Liver (tissue), 9 donors: ENCODE results near the gene NUDT1. TPM values are rescaled to one million over a fixed set of nuclear protein-coding genes. Genes with fewer than 3 reads are reported as not detected.
A peak's percentile ranks its signal among the peaks of the same experiment; 100 is the strongest.

Source experiments
- DNase-seq: peaks from one replicate; pipeline ENCODE4 v3.0.0-alpha.2; 2017; ENCODE audit warnings: low spot score
- H3K27ac ChIP-seq, 2 donors: one replicate each; pipeline ENCODE4 v1.7.0; 2013; ENCODE audit warnings: inconsistent platforms in 2 of 2, low read length in 2 of 2, control low read depth in 1 of 2, low read depth in 1 of 2, mild to moderate bottlenecking in 1 of 2
- H3K27me3 ChIP-seq, 4 donors: one replicate each; pipeline versions ENCODE4 v1.6.1 to v1.7.0; 2013; ENCODE audit warnings: low read length in 3 of 4, inconsistent platforms in 1 of 4, mild to moderate bottlenecking in 1 of 4, moderate library complexity in 1 of 4; ENCODE audit not compliant: control insufficient read depth in 4 of 4, insufficient read depth in 4 of 4
- H3K36me3 ChIP-seq, 4 donors: one replicate each; pipeline versions ENCODE4 v1.6.1 to v1.7.0; 2013; ENCODE audit warnings: low read length in 3 of 4, mild to moderate bottlenecking in 3 of 4, low read depth in 1 of 4, moderate library complexity in 1 of 4; ENCODE audit not compliant: control insufficient read depth in 4 of 4, insufficient read depth in 3 of 4
- H3K4me1 ChIP-seq, 4 donors: one replicate each; pipeline versions ENCODE4 v1.6.1 to v1.7.0; 2013; ENCODE audit warnings: low read length in 3 of 4, mild to moderate bottlenecking in 3 of 4, moderate library complexity in 1 of 4; ENCODE audit not compliant: control insufficient read depth in 4 of 4, insufficient read depth in 4 of 4
- H3K4me3 ChIP-seq, 3 donors: one replicate each; pipeline versions ENCODE4 v1.6.1 to v1.7.0; 2013; ENCODE audit warnings: low read length in 3 of 3, control low read depth in 1 of 3, low read depth in 1 of 3, mild to moderate bottlenecking in 1 of 3
- H3K9ac ChIP-seq, 2 donors: one replicate each; pipeline ENCODE4 v1.7.0; 2013; ENCODE audit warnings: low read length in 2 of 2, mild to moderate bottlenecking in 2 of 2, moderate library complexity in 2 of 2, control low read depth in 1 of 2, low read depth in 1 of 2
- H3K9me3 ChIP-seq, 4 donors: one replicate each; pipeline versions ENCODE4 v1.6.1 to v1.7.0; 2013; ENCODE audit warnings: low read length in 3 of 4; ENCODE audit not compliant: control insufficient read depth in 4 of 4
- ATF3 ChIP-seq: IDR thresholded peaks from 2 replicates; pipeline ENCODE4 v1.6.1; 2016; ENCODE audit warnings: antibody characterized with exemption
- CTCF ChIP-seq: fragments of 150-350 bp; IDR thresholded peaks from 2 replicates; pipeline ENCODE4 v1.5.1; 2017; ENCODE audit warnings: improper control_type of control experiment, low read depth, low read length; ENCODE audit not compliant: missing input control
- EGR1 ChIP-seq, 2 donors: IDR thresholded peaks; 2 replicates each; pipeline ENCODE4 v1.6.1; 2016 to 2018; ENCODE audit warnings: antibody characterized with exemption in 2 of 2, low read depth in 2 of 2
- FOXA1 ChIP-seq: IDR thresholded peaks from 2 replicates; pipeline ENCODE4 v1.6.1; 2016; ENCODE audit warnings: antibody characterized with exemption
- GABPA ChIP-seq, 2 donors: IDR thresholded peaks in 1 of 2; conservative IDR thresholded peaks in 1 of 2; 2 replicates each; pipeline ENCODE4 v1.6.1; 2016; ENCODE audit warnings: antibody characterized with exemption in 2 of 2, mild to moderate bottlenecking in 1 of 2, moderate library complexity in 1 of 2
- HNF4A ChIP-seq, 2 donors: conservative IDR thresholded peaks; 2 replicates each; pipeline ENCODE4 v1.6.1; 2016; ENCODE audit warnings: antibody characterized with exemption in 2 of 2, mild to moderate bottlenecking in 2 of 2
- HNF4G ChIP-seq: IDR thresholded peaks from 2 replicates; pipeline ENCODE4 v1.6.1; 2016; ENCODE audit warnings: antibody characterized with exemption
- JUND ChIP-seq, 2 donors: IDR thresholded peaks; 2 replicates each; pipeline ENCODE4 v1.6.1; 2016; ENCODE audit warnings: antibody characterized with exemption in 2 of 2
- NR2F2 ChIP-seq: IDR thresholded peaks from 2 replicates; pipeline ENCODE4 v1.6.1; 2016; ENCODE audit warnings: antibody characterized with exemption
- RAD21 ChIP-seq, 2 donors: IDR thresholded peaks; 2 replicates each; pipeline ENCODE4 v1.6.1; 2016; ENCODE audit warnings: antibody characterized with exemption in 2 of 2, mild to moderate bottlenecking in 2 of 2
- RXRA ChIP-seq, 2 donors: IDR thresholded peaks; 2 replicates each; pipeline ENCODE4 v1.6.1; 2017 to 2018; ENCODE audit warnings: antibody characterized with exemption in 2 of 2, mild to moderate bottlenecking in 1 of 2
- SP1 ChIP-seq: IDR thresholded peaks from 2 replicates; pipeline ENCODE4 v1.6.1; 2018; ENCODE audit warnings: antibody characterized with exemption, mild to moderate bottlenecking
- TAF1 ChIP-seq: conservative IDR thresholded peaks from 2 replicates; pipeline ENCODE4 v1.6.1; 2016; ENCODE audit warnings: antibody characterized with exemption, mild to moderate bottlenecking
- YY1 ChIP-seq: IDR thresholded peaks from 2 replicates; pipeline ENCODE4 v1.6.1; 2016; ENCODE audit warnings: antibody characterized with exemption, mild to moderate bottlenecking
- ZBTB33 ChIP-seq: IDR thresholded peaks from 2 replicates; pipeline ENCODE4 v1.6.1; 2016; ENCODE audit warnings: antibody characterized with exemption
- WGBS: extraction: QIAGEN DNeasy Blood & Tissue Kit; methylation state at CpG from one replicate; pipeline ENCODE4 v1.1.7; 2013; 5-methylcytosine and 5-hydroxymethylcytosine counted together
- polyA plus RNA-seq, 2 donors: library from polyadenylated mRNA; stranded (reverse) in 1 of 2; unstranded in 1 of 2; fragments of 200-250 nt in 1 of 2; fragments of >200 nt in 1 of 2; fragmentation: Nextera tagmentation in 1 of 2; extraction: Ambion mirVana in 1 of 2; gene quantifications; one replicate each; pipeline versions ENCODE4 v1.2.1 to v1.2.3, GENCODE V29; 2013 to 2015
- total RNA-seq, 2 donors: library from RNA; depleted of rRNA; stranded (reverse); fragments of >200 nt; gene quantifications; one replicate each; pipeline ENCODE4 v1.2.3, GENCODE V29; 2014
- TF ChIP-seq, protein P1 (sequence below): IDR thresholded peaks from 2 replicates; pipeline ENCODE4 v1.6.1; 2016; ENCODE audit warnings: antibody characterized with exemption, mild to moderate bottlenecking
- donor health status: healthy.
- donor health status: healthy.
- donor health status: healthy.
- donor health status: healthy.
- donor health status: healthy.

NUDT1 gene
- total and polyA plus RNA-seq, 4 donors: 1.0 to 22.3 (median 3.1) TPM

- Histone ChIP-seq H3K9ac (no peak overlapping the region), H3K36me3 (peaks cover 0 to 25% (median 5%) of the 10 kb centered on the region in 4 donors), H3K27ac (no peak overlapping the region), H3K9me3 (no peaks in the 10 kb centered on the region), H3K4me3 (no peak overlapping the region), H3K27me3 (no peaks in the 10 kb centered on the region), H3K4me1 (no peaks in the 10 kb centered on the region)
- no peak for DNase-seq
- TF ChIP-seq CTCF: no peak
- no peak for TF ChIP-seq YY1
- TF ChIP-seq, protein P1, sequence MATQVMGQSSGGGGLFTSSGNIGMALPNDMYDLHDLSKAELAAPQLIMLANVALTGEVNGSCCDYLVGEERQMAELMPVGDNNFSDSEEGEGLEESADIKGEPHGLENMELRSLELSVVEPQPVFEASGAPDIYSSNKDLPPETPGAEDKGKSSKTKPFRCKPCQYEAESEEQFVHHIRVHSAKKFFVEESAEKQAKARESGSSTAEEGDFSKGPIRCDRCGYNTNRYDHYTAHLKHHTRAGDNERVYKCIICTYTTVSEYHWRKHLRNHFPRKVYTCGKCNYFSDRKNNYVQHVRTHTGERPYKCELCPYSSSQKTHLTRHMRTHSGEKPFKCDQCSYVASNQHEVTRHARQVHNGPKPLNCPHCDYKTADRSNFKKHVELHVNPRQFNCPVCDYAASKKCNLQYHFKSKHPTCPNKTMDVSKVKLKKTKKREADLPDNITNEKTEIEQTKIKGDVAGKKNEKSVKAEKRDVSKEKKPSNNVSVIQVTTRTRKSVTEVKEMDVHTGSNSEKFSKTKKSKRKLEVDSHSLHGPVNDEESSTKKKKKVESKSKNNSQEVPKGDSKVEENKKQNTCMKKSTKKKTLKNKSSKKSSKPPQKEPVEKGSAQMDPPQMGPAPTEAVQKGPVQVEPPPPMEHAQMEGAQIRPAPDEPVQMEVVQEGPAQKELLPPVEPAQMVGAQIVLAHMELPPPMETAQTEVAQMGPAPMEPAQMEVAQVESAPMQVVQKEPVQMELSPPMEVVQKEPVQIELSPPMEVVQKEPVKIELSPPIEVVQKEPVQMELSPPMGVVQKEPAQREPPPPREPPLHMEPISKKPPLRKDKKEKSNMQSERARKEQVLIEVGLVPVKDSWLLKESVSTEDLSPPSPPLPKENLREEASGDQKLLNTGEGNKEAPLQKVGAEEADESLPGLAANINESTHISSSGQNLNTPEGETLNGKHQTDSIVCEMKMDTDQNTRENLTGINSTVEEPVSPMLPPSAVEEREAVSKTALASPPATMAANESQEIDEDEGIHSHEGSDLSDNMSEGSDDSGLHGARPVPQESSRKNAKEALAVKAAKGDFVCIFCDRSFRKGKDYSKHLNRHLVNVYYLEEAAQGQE: no peak
- TF ChIP-seq RAD21 (IDR thresholded peaks at IDR 0.05): no peak
- TF ChIP-seq ATF3: no peak
- peak in 1 of 2 donors; percentile 7 for TF ChIP-seq JUND (IDR thresholded peaks at IDR 0.05)
- peak; percentile 61 for TF ChIP-seq NR2F2
- TF ChIP-seq ZBTB33: no peak
- no peak for TF ChIP-seq RXRA (IDR thresholded peaks at IDR 0.05)
- TF ChIP-seq FOXA1: no peak
- TF ChIP-seq TAF1: no peak
- TF ChIP-seq HNF4G: no peak
- no peak for TF ChIP-seq HNF4A (conservative IDR thresholded peaks at IDR 0.05)
- TF ChIP-seq GABPA (IDR thresholded peaks at IDR 0.05 in 1 of 2, conservative IDR thresholded peaks at IDR 0.05 in 1 of 2): no peak
- TF ChIP-seq SP1: no peak
- no peak for TF ChIP-seq EGR1 (IDR thresholded peaks at IDR 0.05; ENCODE audit: low read depth in 2 of 2)
- 80% methylated on average over 13 of the region's 13 CpGs for WGBS
Observed at GRCh38 chr7:2203766-2204300, 38.2 kb upstream of the NUDT1 start.

GRCh38 chr7:2204446-2204845 lies 37.6 kb upstream of the NUDT1 start:
- Histone ChIP-seq H3K4me3 (no peak overlapping the region), H3K27ac (no peak overlapping the region), H3K9ac (no peak overlapping the region), H3K9me3 (no peaks in the 10 kb centered on the region), H3K36me3 (peaks cover 0 to 21% (median 5%) of the 10 kb centered on the region in 4 donors), H3K27me3 (no peaks in the 10 kb centered on the region), H3K4me1 (no peaks in the 10 kb centered on the region)
- no peak for DNase-seq
- TF ChIP-seq ZBTB33 (no peak), JUND (IDR thresholded peaks at IDR 0.05) (no peak), FOXA1 (no peak), HNF4G (no peak), NR2F2 (no peak), EGR1 (IDR thresholded peaks at IDR 0.05; ENCODE audit: low read depth in 2 of 2) (no peak), TAF1 (no peak), CTCF (no peak)
- WGBS: 97% methylated on average over 11 of the region's 11 CpGs
